IPS-18c (cell line): Measurements from ENCODE around the gene CDH4.

Source experiments
- H3K4me3 ChIP-seq: 2 replicates; pipeline ENCODE4 v1.7.0; 2013; ENCODE audit warnings: low read depth, mild to moderate bottlenecking, low read length, moderate library complexity; ENCODE audit not compliant: insufficient read depth
- H3K9me3 ChIP-seq: one replicate; pipeline ENCODE4 v1.6.1; 2013; ENCODE audit warnings: mild to moderate bottlenecking, low read length, moderate library complexity; ENCODE audit not compliant: control insufficient read depth, insufficient read depth

Gene CDH4

GRCh38 chr20:61307686-61308476, 55.8 kb downstream of the CDH4 start:
- Histone ChIP-seq H3K4me3 (no peak overlapping the region; the same call in 1 of the 2 replicates), H3K9me3 (no peaks in the 10 kb centered on the region)

DNA sequence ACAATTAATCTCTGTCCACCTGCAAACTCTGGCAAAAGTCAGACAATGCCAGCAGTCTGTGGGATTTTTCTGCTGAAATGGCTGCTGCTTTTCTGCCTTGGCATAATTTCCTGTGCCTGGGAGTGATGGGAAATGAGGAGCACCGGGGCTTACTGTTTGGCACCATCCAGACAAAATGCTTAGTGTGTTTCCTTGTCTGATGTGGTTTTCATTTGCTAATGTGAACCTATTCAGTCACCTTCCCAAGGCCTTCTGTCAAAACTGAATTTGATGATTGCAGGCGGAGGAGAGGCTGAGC, 56.4 kb downstream of the CDH4 start:
- no peak overlapping the region for H3K4me3 ChIP-seq
- H3K9me3 ChIP-seq = no peaks in the 10 kb centered on the region

- no peak overlapping the region for H3K4me3 ChIP-seq
Observed at GRCh38 chr20:61310954-61311353, 58.9 kb downstream of the CDH4 start.

GRCh38 chr20:61311656-61312387, 59.8 kb downstream of the CDH4 start:
- Histone ChIP-seq H3K9me3 (no peaks in the 10 kb centered on the region), H3K4me3 (no peak overlapping the region)

More at GRCh38 chr20:61310954-61311353, 58.9 kb downstream of the CDH4 start:
- no peaks in the 10 kb centered on the region for H3K9me3 ChIP-seq

- Histone ChIP-seq H3K4me3 (no peak overlapping the region), H3K9me3 (no peaks in the 10 kb centered on the region)
Observed at GRCh38 chr20:61312925-61313324, 60.9 kb downstream of the CDH4 start.

DNA sequence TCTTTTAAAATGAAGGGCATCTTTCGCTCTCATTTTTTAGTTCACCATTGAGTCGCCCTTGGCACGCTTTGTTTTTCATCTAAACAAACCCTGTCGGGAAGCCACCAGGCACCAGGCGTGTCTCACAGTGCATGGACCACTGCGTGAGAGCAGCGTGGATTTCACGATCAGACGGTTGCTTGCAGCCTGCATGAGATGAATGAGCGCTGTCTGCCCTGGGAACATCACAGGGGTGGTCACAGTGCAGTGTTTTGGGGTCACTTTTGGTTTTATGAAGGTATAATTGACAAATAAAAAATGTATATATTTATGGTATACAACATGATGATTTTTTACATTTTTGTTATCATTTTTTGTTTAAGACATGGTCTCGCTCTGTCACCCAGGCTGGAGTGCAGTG, 61.3 kb downstream of the CDH4 start:
- Histone ChIP-seq H3K9me3 (no peaks in the 10 kb centered on the region), H3K4me3 (no peak overlapping the region)

- Histone ChIP-seq H3K4me3 (no peak overlapping the region), H3K9me3 (no peaks in the 10 kb centered on the region)
Observed at GRCh38 chr20:61314326-61315010, 62.4 kb downstream of the CDH4 start.

GRCh38 chr20:61315319-61315718, 63.3 kb downstream of the CDH4 start:
- Histone ChIP-seq H3K9me3 (no peaks in the 10 kb centered on the region), H3K4me3 (no peak overlapping the region)

GRCh38 chr20:61316346-61316745, 64.3 kb downstream of the CDH4 start:
- H3K4me3 ChIP-seq = no peak overlapping the region
- no peaks in the 10 kb centered on the region for H3K9me3 ChIP-seq

DNA sequence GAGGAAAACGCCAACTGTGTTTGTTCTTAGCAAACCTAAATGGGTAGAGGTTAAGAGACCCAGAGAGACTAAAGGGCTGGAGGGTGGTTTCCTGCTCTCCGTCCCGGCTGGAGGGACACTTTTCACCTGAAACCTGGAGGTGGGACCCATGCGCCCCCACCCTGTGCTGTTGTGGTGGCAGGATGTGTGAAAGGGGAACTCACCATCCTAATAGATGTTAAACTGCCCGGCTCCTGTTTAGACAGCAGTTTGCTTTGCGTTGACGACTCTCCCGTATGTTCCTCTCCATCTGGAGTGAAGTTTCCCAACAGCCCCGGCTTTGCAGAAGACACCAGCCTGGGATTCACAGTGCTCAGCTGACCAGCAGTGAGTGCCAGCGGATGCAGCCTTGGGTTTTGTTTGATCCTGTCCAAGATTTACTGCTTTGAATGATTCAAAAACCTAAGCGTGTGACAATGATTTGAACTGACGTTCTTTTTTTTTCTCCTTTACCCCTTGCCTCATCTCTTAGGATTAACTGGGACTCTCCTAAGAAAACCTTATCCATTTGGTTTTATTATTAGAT, 66.0 kb downstream of the CDH4 start:
- Histone ChIP-seq H3K9me3 (no peaks in the 10 kb centered on the region), H3K4me3 (no peak overlapping the region)

DNA sequence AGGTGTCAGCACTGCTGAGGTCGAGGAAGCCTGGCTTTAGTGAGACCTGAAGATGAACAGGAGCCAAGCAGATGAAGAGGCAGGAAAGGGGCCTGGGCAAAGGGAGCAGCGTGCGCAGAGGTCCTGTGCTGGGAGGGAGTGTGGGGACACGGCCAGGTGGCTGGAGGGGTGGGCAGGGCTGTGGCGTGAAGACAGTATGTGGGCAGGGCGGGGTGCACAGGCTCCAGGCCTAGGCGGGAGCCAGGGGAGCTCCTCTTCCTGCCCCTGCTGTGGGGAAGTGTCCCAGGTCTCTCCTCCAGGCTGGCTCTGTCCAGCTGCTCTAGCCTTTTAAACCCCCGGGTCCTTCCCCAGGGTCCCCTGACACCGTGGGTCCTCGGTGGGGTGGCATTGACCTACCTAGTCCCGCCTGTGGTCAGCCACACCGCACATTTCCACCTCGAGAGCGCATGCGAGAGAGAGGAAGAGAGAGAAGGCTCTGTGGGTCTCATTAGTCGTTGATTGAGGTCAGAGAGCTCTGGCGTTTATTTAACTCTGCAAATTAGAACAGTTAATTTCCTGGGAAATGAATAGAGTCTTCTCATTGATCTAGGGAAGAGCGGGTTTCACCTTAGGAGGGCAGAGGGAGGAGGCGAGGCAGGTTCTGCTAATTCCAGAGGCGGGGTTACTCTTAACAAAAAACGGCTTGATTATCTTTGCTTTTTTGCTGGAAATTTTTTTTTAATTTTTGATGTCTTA, 68.8 kb downstream of the CDH4 start:
- Histone ChIP-seq H3K4me3 (no peak overlapping the region), H3K9me3 (no peaks in the 10 kb centered on the region)

DNA sequence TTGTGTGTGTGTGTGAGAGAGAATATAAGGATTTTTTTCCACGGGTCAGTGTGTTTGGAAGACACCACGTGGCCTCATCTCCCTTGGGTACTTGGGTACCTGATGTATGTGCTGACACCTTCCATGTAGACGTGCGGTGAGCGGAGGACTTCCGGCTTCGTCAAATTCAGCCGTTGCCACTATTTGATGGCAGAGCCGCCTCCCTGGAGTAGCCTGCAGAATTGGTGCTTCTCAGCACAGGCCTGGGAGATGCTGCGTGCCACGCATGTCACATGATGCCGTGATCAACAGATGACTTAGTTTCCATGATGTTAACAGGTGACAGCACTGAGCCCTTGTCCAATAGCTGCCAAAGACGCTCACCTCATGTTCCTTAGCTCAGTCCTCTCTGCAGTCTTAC, 69.4 kb downstream of the CDH4 start:
- Histone ChIP-seq H3K4me3 (no peak overlapping the region), H3K9me3 (no peaks in the 10 kb centered on the region)

GRCh38 chr20:61322151-61322865, 70.2 kb downstream of the CDH4 start:
- Histone ChIP-seq H3K4me3 (no peak overlapping the region), H3K9me3 (no peaks in the 10 kb centered on the region)

- H3K4me3 ChIP-seq = no peak overlapping the region
- H3K9me3 ChIP-seq = no peaks in the 10 kb centered on the region
Observed at GRCh38 chr20:61324906-61325305, 72.8 kb downstream of the CDH4 start.

GRCh38 chr20:61325718-61326117, 73.7 kb downstream of the CDH4 start:
- H3K9me3 ChIP-seq = no peaks in the 10 kb centered on the region
- H3K4me3 ChIP-seq = no peak overlapping the region

- Histone ChIP-seq H3K4me3 (no peak overlapping the region), H3K9me3 (no peaks in the 10 kb centered on the region)
Observed at GRCh38 chr20:61328911-61329558, 77.0 kb downstream of the CDH4 start.
